Liver (tissue), 9 donors: ENCODE measurements around the gene AFAP1. TPM values are rescaled to one million over a fixed set of nuclear protein-coding genes. Genes with fewer than 3 reads are reported as not detected.

ENCODE experiments used
- DNase-seq: peaks from one replicate; pipeline ENCODE4 v3.0.0-alpha.2; 2017; ENCODE audit warnings: low spot score
- H3K27ac ChIP-seq, 2 donors: one replicate each; pipeline ENCODE4 v1.7.0; 2013; ENCODE audit warnings: inconsistent platforms in 2 of 2, low read length in 2 of 2, control low read depth in 1 of 2, low read depth in 1 of 2, mild to moderate bottlenecking in 1 of 2
- H3K27me3 ChIP-seq, 4 donors: one replicate each; pipeline versions ENCODE4 v1.6.1 to v1.7.0; 2013; ENCODE audit warnings: low read length in 3 of 4, inconsistent platforms in 1 of 4, mild to moderate bottlenecking in 1 of 4, moderate library complexity in 1 of 4; ENCODE audit not compliant: control insufficient read depth in 4 of 4, insufficient read depth in 4 of 4
- H3K36me3 ChIP-seq, 4 donors: one replicate each; pipeline versions ENCODE4 v1.6.1 to v1.7.0; 2013; ENCODE audit warnings: low read length in 3 of 4, mild to moderate bottlenecking in 3 of 4, low read depth in 1 of 4, moderate library complexity in 1 of 4; ENCODE audit not compliant: control insufficient read depth in 4 of 4, insufficient read depth in 3 of 4
- H3K4me1 ChIP-seq, 4 donors: one replicate each; pipeline versions ENCODE4 v1.6.1 to v1.7.0; 2013; ENCODE audit warnings: low read length in 3 of 4, mild to moderate bottlenecking in 3 of 4, moderate library complexity in 1 of 4; ENCODE audit not compliant: control insufficient read depth in 4 of 4, insufficient read depth in 4 of 4
- H3K4me3 ChIP-seq, 3 donors: one replicate each; pipeline versions ENCODE4 v1.6.1 to v1.7.0; 2013; ENCODE audit warnings: low read length in 3 of 3, control low read depth in 1 of 3, low read depth in 1 of 3, mild to moderate bottlenecking in 1 of 3
- H3K9ac ChIP-seq, 2 donors: one replicate each; pipeline ENCODE4 v1.7.0; 2013; ENCODE audit warnings: low read length in 2 of 2, mild to moderate bottlenecking in 2 of 2, moderate library complexity in 2 of 2, control low read depth in 1 of 2, low read depth in 1 of 2
- H3K9me3 ChIP-seq, 4 donors: one replicate each; pipeline versions ENCODE4 v1.6.1 to v1.7.0; 2013; ENCODE audit warnings: low read length in 3 of 4; ENCODE audit not compliant: control insufficient read depth in 4 of 4
- ATF3 ChIP-seq: IDR thresholded peaks from 2 replicates; pipeline ENCODE4 v1.6.1; 2016; ENCODE audit warnings: antibody characterized with exemption
- CTCF ChIP-seq: fragments of 150-350 bp; IDR thresholded peaks from 2 replicates; pipeline ENCODE4 v1.5.1; 2017; ENCODE audit warnings: improper control_type of control experiment, low read depth, low read length; ENCODE audit not compliant: missing input control
- FOXA2 ChIP-seq: IDR thresholded peaks from 2 replicates; pipeline ENCODE4 v1.6.1; 2016; ENCODE audit warnings: antibody characterized with exemption
- GABPA ChIP-seq, 2 donors: IDR thresholded peaks in 1 of 2; conservative IDR thresholded peaks in 1 of 2; 2 replicates each; pipeline ENCODE4 v1.6.1; 2016; ENCODE audit warnings: antibody characterized with exemption in 2 of 2, mild to moderate bottlenecking in 1 of 2, moderate library complexity in 1 of 2
- HNF4A ChIP-seq, 2 donors: conservative IDR thresholded peaks; 2 replicates each; pipeline ENCODE4 v1.6.1; 2016; ENCODE audit warnings: antibody characterized with exemption in 2 of 2, mild to moderate bottlenecking in 2 of 2
- NR2F2 ChIP-seq: IDR thresholded peaks from 2 replicates; pipeline ENCODE4 v1.6.1; 2016; ENCODE audit warnings: antibody characterized with exemption
- RAD21 ChIP-seq, 2 donors: IDR thresholded peaks; 2 replicates each; pipeline ENCODE4 v1.6.1; 2016; ENCODE audit warnings: antibody characterized with exemption in 2 of 2, mild to moderate bottlenecking in 2 of 2
- RXRA ChIP-seq, 2 donors: IDR thresholded peaks; 2 replicates each; pipeline ENCODE4 v1.6.1; 2017 to 2018; ENCODE audit warnings: antibody characterized with exemption in 2 of 2, mild to moderate bottlenecking in 1 of 2
- SP1 ChIP-seq: IDR thresholded peaks from 2 replicates; pipeline ENCODE4 v1.6.1; 2018; ENCODE audit warnings: antibody characterized with exemption, mild to moderate bottlenecking
- TAF1 ChIP-seq: conservative IDR thresholded peaks from 2 replicates; pipeline ENCODE4 v1.6.1; 2016; ENCODE audit warnings: antibody characterized with exemption, mild to moderate bottlenecking
- YY1 ChIP-seq: IDR thresholded peaks from 2 replicates; pipeline ENCODE4 v1.6.1; 2016; ENCODE audit warnings: antibody characterized with exemption, mild to moderate bottlenecking
- WGBS: extraction: QIAGEN DNeasy Blood & Tissue Kit; methylation state at CpG from one replicate; pipeline ENCODE4 v1.1.7; 2013; 5-methylcytosine and 5-hydroxymethylcytosine counted together
- polyA plus RNA-seq, 2 donors: library from polyadenylated mRNA; stranded (reverse) in 1 of 2; unstranded in 1 of 2; fragments of 200-250 nt in 1 of 2; fragments of >200 nt in 1 of 2; fragmentation: Nextera tagmentation in 1 of 2; extraction: Ambion mirVana in 1 of 2; gene quantifications; one replicate each; pipeline versions ENCODE4 v1.2.1 to v1.2.3, GENCODE V29; 2013 to 2015
- total RNA-seq, 2 donors: library from RNA; depleted of rRNA; stranded (reverse); fragments of >200 nt; gene quantifications; one replicate each; pipeline ENCODE4 v1.2.3, GENCODE V29; 2014
- donor health status: healthy.
- donor health status: healthy.
- donor health status: healthy.
- donor health status: healthy.
- donor health status: healthy.

AFAP1 gene
- total and polyA plus RNA-seq, 4 donors: 0.40 to 3.2 (median 1.6) TPM

- TF ChIP-seq NR2F2: no peak
- no peak for TF ChIP-seq RXRA (IDR thresholded peaks at IDR 0.05)
These were observed 157.7 kb downstream of the AFAP1 start (continued) for GRCh38 chr4:7781993-7782392.

- TF ChIP-seq GABPA (IDR thresholded peaks at IDR 0.05 in 1 of 2, conservative IDR thresholded peaks at IDR 0.05 in 1 of 2) (peak in 1 of 2 donors; percentile 41), YY1 (no peak), RXRA (IDR thresholded peaks at IDR 0.05) (no peak), NR2F2 (peak; percentile 21)
- no peaks in the 10 kb centered on the region for H3K9me3 ChIP-seq
- no peaks in the 10 kb centered on the region for H3K36me3 ChIP-seq
- no peak for DNase-seq
- H3K27me3 ChIP-seq: no peaks in the 10 kb centered on the region
- WGBS: 67% methylated on average over 13 of the region's 13 CpGs
- no peak overlapping the region for H3K4me3 ChIP-seq
- H3K9ac ChIP-seq: no peak overlapping the region
- no peak overlapping the region for H3K27ac ChIP-seq
- no peaks in the 10 kb centered on the region for H3K4me1 ChIP-seq
These were observed 158.3 kb downstream of the AFAP1 start for GRCh38 chr4:7781366-7781765.

- Histone ChIP-seq H3K36me3 (no peaks in the 10 kb centered on the region), H3K27me3 (no peaks in the 10 kb centered on the region), H3K27ac (no peak overlapping the region), H3K9ac (no peak overlapping the region), H3K4me3 (no peak overlapping the region), H3K9me3 (no peaks in the 10 kb centered on the region), H3K4me1 (no peaks in the 10 kb centered on the region)
- 88% methylated on average over 5 of the region's 5 CpGs for WGBS
- DNase-seq: no peak
- TF ChIP-seq CTCF: no peak
These were observed 158.8 kb downstream of the AFAP1 start for GRCh38 chr4:7780751-7781348.

GRCh38 chr4:7779432-7779768, 160.3 kb downstream of the AFAP1 start:
- Histone ChIP-seq H3K27ac (peak overlapping the region; percentile 1 to 23), H3K4me3 (no peak overlapping the region), H3K9ac (no peak overlapping the region), H3K9me3 (no peaks in the 10 kb centered on the region), H3K27me3 (no peaks in the 10 kb centered on the region), H3K4me1 (no peaks in the 10 kb centered on the region), H3K36me3 (no peaks in the 10 kb centered on the region)
- TF ChIP-seq RXRA (IDR thresholded peaks at IDR 0.05) (no peak), SP1 (no peak), TAF1 (no peak)
- WGBS: 76% methylated on average over 5 of the region's 5 CpGs
- DNase-seq: no peak

GRCh38 chr4:7778510-7779431, 160.9 kb downstream of the AFAP1 start:
- H3K9ac ChIP-seq: no peak overlapping the region
- no peak for DNase-seq
- H3K4me1 ChIP-seq: no peaks in the 10 kb centered on the region
- no peaks in the 10 kb centered on the region for H3K9me3 ChIP-seq
- H3K4me3 ChIP-seq: no peak overlapping the region
- H3K36me3 ChIP-seq: no peaks in the 10 kb centered on the region
- H3K27me3 ChIP-seq: no peaks in the 10 kb centered on the region
- 76% methylated on average over 24 of the region's 24 CpGs for WGBS
- H3K27ac ChIP-seq: peak overlapping the region; percentile 23 to 31
- TF ChIP-seq TAF1 (no peak), SP1 (no peak), HNF4A (conservative IDR thresholded peaks at IDR 0.05) (no peak), ATF3 (no peak), FOXA2 (no peak), RAD21 (IDR thresholded peaks at IDR 0.05) (no peak), NR2F2 (no peak)
